ENCODE results near the gene GYS2.
A peak's percentile ranks its signal among the peaks of the same experiment; 100 is the strongest.

GYS2 gene

GRCh38 chr12:21604245-21605101, at the start of gene GYS2:
GYS2 (minus strand) TSS chr12:21604847; CDS start chr12:21604592, 255 bp downstream.
- DNase-seq: no peak

DNA sequence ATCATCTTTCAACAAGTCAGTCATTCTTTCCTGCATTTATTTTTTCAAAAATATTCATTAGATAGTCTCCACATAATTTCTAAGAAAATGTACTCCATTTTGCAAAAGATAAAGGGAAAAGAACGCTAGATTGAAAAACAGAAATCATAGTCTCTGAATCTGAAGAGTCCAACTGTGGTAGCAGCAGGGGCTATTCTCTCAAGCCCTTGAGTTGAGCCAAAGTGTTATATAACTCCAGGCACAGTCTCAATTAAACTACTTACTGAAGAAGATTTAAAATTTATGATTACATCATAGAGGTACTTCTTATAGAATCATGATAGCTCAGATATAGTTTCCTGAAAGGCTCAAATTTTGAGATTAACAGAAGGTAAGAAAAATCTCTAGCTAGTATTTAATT, 47.2 kb upstream of the GYS2 start:
- DNase-seq: no peak

- no peak for DNase-seq
These were observed 46.4 kb upstream of the GYS2 start for GRCh38 chr12:21650997-21651396.

- DNase-seq: no peak
These were observed 44.4 kb upstream of the GYS2 start for GRCh38 chr12:21649034-21649433.

DNA sequence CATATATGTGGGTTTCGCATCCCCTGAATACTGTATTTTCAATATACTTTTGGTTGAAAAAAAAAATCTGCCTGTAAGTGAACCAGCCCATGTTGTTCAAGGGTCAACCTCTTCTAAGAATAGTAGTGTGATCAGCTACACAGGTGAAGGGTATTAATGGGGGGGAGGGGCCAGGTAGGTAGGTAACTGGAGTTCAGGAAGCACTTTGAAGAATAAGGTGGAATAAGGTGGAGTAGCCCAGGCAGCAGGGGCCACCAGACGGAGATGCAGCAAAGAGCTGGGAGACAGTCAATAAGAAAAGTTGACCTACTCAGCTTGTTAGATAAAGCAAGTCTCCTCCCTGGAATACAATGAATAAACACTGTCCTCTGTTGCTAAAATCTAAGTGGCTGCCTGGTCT, 43.7 kb upstream of the GYS2 start:
- DNase-seq: no peak

DNA sequence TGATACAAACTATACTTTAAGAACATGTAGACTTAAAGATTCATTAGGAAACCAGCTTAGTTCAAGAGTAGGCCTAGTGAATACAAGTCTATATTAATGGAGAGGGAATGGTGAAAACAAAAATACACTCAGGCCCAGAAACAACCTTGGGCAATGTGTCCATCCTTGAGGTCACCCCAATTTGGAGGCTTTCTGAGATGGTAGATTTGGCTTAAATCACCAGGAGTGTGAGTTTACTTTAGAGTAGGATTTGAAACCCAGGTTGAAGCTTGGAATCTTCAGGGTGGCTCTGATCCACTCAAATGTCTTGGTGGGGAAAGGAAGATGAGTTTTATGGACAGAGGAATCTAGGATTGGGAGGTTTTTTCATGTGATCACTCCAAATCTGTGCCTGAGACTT, 42.5 kb upstream of the GYS2 start:
- DNase-seq: no peak

DNA sequence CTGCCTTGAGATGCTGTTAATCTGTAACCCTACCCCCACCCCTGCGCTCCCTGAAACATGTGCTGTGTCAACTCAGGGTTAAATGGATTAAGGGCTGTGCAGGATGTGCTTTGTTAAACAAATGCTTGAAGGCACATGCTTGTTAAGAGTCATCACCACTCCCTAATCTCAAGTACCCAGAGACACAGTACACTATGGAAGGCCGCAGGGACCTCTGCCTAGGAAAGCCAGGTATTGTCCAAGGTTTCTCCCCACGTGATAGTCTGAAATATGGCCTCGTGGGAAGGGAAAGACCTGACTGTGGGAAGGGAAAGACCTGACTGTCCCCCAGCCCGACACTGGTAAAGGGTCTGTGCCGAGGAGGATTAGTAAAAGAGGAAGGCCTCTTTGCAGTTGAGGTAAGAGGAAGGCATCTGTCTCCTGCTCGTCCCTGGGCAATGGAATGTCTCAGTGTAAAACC, 40.4 kb upstream of the GYS2 start:
- peak; percentile 70 for DNase-seq

DNA sequence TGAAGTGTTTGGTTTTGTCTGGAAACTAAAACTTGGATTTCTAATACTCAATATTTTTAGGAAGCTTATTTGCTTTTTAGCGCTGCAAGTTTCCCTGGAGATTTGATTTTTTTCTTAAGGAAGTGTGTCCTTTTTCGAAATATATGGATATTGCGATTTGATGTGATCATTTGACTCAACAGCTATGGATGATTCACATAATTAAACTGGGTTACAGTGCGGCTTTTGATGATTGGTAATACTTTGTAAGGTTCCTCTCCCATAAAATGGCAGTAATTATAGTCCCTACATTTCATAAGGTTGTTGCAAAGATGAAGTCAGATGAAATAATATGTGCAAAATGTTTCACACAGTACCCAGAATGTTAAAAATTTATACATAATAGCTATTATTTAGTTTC, 39.9 kb upstream of the GYS2 start:
- DNase-seq: no peak

- no peak for DNase-seq
These were observed 39.1 kb upstream of the GYS2 start for GRCh38 chr12:21643758-21644157.

DNA sequence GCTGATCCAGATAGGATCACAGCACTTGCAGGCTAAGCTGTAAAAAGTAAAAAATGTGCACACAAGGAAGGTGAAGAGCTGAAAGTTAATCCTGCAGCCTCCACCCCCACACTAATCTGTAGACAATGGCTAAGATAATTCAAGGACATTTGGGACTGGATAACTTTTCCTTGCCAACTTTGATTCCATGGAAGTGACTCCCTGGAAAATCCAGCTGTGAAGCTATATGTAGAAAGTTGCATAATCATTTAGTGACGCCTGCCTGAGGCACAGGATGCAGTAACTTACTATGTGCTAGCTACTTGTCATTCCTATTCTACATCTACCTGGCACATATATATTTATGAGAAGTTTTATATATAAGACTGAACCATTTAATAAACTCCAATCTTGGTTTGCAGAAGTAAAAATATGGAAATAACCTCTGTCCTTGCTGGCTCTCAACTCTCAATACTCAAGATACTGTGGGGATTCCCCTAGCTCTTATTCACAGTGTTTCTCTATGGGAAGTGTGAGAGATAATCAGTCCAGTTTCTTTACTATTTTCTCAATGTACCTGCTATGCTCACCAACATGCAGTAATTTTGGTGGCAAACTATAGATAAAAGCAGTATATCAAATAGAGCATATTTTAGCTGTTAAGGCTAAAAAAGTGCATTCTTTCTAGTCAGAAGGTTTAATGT, 38.2 kb upstream of the GYS2 start:
- no peak for DNase-seq

- DNase-seq: no peak
These were observed 33.6 kb upstream of the GYS2 start for GRCh38 chr12:21638054-21638891.

- DNase-seq: no peak
These were observed 29.6 kb upstream of the GYS2 start for GRCh38 chr12:21634245-21634644.

DNA sequence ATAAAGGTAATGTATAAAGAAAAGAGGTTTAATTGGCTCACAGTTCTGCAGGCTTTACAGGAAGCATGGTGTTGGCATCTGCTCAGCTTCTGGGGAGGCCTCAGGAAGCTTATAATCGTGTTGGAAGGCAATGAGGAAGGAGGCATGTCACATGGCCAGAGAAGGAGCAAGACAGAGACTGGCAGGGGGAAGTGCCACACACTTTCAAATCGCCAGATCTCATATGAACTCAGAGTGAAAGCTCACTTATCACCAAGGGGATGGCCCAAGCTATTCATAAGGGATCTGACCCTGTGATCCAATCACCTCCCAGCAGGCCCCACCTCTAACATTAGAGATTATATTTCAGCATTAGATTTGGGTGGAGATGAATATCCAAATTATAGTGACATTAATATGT, 26.7 kb upstream of the GYS2 start:
- DNase-seq: no peak

GRCh38 chr12:21627924-21628323, 23.3 kb upstream of the GYS2 start:
- DNase-seq: peak; percentile 39

DNA sequence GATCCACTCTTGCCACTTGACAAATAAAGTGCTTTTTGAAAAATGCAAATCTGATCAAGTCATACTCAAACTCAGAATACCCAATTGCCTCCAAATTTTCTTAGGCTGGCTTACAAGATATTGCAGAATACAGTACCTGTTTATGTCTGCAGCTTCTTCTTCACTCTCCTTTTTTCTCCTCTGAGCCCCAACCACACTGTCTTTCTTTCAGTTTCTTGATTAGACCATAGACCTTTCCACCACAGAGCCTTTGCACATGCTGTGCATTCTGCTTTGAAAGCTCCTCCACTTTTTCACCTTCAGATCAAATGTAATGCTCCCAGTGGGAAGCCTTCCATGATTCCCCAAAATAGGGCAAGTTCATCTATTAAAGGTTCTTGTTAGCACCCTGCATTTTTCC, 13.9 kb upstream of the GYS2 start:
- no peak for DNase-seq

GRCh38 chr12:21617030-21617429, 12.4 kb upstream of the GYS2 start:
- DNase-seq: no peak

DNA sequence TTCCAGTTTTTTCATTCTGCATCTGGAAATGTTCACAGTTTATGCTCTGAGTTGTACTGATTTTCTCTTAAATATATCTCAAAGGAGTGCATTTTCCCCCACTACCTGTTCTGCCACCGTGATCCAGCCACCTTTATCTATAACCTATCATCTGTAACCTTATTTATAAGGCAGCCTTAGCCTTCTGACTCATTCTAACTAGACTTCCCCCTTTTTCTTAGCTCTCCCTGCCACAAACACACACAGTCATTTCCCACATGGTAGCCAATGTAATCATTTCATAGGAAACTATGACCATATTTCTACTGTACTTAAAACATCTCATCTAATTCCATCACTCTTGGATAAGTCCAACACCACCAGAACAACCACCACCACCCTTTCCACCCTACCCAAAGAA, 10.8 kb upstream of the GYS2 start:
- no peak for DNase-seq

- no peak for DNase-seq
These were observed 9.9 kb upstream of the GYS2 start for GRCh38 chr12:21614506-21614905.

- DNase-seq: no peak
These were observed 9.3 kb upstream of the GYS2 start for GRCh38 chr12:21613931-21614330.

DNA sequence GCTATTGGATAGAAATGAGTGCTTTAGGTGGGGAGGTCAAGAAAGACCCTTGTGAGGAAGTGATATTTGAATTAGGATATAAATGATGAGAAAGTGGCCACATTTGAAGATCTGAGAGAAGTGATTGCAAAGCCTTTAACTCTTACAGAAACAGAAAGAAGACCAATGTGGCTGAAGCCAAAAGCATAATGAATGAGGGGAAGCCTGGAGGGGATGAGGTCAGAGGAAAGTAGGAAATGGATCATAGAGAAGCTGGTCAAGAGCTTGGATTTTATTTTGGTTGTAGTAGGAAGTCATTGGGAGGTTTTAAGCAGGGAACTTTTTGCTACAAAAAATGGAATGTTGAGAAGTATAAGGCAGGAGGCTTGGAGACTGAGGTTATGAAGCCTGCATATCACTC, 3.5 kb upstream of the GYS2 start:
- no peak for DNase-seq

GRCh38 chr12:21607701-21608100, 3.1 kb upstream of the GYS2 start:
- DNase-seq: peak; percentile 2

- no peak for DNase-seq
These were observed 1.5 kb upstream of the GYS2 start for GRCh38 chr12:21606175-21606574.

- DNase-seq: no peak
These were observed 1.9 kb downstream of the GYS2 start for GRCh38 chr12:21602774-21603173.

DNA sequence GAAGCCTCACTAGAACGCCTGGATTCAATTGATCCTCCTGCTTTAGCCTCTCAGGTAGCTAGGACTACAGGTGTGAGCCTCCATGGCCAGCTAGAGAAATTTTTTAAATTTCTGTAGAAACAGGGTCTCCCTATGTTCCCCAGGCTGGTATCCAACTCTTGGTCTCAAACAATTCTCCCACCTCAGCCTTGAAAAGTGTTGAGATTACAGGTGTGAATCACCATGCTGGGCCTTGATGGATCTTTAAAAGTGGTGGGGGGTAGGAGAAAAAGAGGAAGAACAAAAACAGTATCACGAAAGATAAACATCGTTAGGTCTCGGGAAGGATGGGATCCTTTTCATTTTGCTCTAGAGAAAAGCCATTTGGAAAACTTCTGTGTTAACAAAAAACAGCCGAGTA, 4.5 kb downstream of the GYS2 start:
- DNase-seq: no peak
